ENCODE measurements around the gene DNASE1L1.
"Not testable (repeated sequence)": the region's sequence is repeated elsewhere in the genome, so short reads cannot be mapped to it uniquely, and the experiment has no call there.

The DNASE1L1 gene

GRCh38 chrX:154403858-154404257 is 5.2 kb downstream of the DNASE1L1 start:
- DNase-seq (ENCODE audit: low spot score): no peak

DNA sequence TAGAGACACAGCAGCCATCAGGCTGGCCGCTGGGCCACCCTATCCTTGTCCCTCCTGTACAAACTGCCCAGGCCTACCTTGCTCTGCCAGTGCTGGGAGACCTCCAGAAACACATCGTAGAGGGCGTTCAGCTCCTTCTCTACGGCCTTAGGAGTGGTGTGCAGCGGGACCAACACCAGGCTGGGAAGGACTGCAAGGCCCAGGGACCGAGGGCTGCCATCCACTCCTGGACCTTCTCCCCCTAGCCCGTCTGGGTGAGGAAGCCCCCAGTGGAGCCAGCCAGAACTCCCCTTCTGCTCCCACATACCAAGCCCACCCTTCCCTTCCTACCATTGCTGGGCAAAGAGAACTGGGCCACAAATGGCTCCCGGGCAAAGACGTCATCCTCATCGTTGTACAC is 5.9 kb downstream of the DNASE1L1 start:
- no peak for DNase-seq (ENCODE audit: low spot score)

DNA sequence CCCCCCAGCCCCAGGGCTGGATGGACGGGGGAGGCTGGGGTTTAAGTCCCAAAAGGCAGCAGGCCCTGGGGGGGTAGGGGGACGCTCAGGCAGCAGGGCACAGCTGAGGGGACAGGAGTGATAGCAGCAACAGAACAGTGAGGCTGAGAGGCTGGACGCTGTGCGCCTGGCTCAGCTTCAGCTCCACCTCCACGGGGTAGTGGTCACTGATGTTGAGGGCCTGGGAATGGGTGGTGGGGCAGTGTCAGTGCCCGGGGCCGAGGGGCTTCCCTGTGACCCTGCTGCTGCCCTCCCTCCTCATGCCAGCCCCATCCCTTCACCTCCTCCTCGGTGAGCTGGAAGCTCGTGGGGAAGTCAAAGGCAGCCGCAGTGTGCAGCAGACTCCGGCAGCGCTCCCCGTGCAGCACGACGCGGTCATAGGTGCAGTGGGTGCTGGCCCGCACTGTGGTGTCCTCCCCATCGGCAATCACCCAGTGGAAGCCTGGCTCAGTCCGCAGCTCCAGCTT is 6.4 kb downstream of the DNASE1L1 start:
- no peak for DNase-seq (ENCODE audit: low spot score)

- no peak for DNase-seq (ENCODE audit: low spot score)
Observed at GRCh38 chrX:154401918-154402621, 7.0 kb downstream of the DNASE1L1 start.

DNA sequence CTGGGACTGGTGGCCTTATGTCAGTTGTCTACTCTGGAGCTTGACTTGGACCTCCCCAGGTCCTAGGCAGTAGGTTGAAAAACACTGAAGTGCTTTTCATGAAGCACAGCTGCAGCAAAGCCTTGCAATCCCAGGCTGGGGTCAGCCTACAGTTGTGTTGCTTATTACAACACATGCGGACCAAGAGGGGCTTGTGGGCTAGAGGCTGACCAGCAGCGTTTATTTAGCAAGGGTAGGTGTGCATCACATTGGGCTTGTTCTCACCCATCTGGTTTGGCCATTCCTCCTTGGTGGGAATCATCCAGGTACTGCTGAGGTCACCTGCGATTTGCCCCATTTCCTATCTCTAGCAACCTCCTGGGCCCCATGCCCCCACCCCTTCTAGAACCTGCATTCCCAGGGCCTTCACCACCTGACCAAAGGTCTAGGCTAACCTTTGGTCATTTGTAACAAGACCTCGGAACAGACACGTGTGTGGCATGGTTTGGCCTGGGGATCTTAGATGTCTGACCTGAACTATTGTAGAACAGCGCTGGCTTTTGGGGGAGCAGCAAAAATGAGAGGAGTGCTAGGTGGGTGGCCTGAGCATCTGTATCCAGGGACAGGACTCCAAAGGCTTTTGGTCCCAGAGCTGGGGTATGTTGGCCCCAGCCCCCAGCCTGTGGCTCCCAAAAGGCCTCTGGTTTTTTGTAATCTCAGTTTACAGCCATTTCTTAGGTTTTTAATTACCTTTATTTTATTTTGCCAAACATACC is 7.8 kb downstream of the DNASE1L1 start:
- no peak for DNase-seq (ENCODE audit: low spot score)

- not testable (repeated sequence) for DNase-seq (ENCODE audit: low spot score)
Observed at GRCh38 chrX:154400369-154400817, 8.7 kb downstream of the DNASE1L1 start.

DNA sequence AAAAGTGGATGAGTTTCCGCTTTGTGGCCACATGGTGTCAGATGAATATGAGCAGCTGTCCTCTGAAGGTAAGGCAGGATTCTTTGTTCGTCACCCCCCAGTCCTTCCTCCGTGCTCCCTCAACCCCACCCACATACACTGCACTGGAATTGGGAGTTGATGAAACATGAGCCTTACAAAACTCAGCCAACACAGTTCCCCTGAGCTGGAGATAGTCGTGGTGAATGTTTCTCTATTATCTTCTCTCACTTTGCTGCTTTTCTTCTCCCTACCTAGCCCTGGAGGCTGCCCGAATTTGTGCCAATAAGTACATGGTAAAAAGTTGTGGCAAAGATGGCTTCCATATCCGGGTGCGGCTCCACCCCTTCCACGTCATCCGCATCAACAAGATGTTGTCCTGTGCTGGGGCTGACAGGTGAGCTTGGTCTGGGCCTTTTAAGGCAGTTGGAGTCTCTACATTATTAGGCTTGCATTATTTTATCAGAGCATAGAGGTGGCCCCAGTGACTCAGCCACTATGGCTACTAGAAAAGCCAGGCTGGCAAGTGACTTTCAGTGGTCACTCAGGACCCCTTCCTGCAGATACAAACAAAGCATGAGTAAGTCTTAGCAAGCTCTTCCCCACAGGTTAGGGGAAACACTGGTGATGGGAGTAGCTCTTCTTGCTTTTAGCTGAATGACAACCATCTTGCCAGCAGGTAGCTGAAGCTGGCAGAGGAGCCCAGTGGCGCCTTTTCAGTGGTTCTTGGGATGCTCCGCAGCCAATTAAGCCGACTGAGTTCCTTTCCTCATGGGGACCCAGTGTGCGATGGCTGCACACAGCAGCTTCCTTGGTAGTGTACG is 9.3 kb downstream of the DNASE1L1 start:
- no peak for DNase-seq (ENCODE audit: low spot score)

DNA sequence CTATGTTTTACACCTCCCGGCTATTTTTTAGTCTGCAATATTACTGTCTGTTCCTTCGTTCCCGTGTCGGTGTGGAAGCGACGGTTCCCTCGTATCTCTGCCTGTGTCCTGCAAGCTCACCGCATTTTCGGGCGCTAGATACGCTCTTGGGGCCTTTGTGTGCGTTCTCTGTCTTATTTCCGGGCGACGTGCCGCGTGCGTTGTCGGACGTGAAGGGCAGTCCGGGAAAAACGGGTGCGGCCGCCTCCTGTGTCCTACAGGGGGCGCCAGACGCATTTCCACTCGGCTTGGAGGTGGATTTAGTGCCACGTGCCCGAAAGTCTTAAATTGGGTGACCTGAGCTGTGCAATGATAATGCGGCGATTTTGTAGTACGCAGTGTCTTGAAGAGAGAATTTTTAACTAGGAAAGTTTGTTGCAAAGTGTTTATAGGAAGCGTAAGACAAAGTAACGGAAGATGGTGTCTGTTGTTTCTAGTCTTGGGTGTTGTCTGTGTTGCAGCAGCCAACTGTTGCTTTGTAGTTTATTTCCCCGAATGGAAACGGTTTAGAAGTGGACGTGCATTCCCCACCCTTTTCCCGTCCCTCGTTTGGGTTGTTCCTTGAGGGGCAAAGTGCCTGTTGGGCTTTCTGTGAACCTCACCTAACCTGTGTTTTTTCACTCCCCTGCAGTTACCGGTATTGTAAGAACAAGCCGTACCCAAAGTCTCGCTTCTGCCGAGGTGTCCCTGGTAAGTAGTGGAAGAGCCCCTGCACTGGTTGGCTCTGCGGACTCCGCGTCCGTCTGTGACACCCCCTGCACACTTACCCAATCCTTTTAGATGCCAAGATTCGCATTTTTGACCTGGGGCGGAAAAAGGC is 10.2 kb downstream of the DNASE1L1 start:
- peak; percentile 79 for DNase-seq (ENCODE audit: low spot score)

- peak; percentile 96 for DNase-seq (ENCODE audit: low spot score)
Observed at GRCh38 chrX:154397888-154398667, 11.0 kb downstream of the DNASE1L1 start, which contains the start of gene RPL10. TSS of gene RPL10 (plus strand) at chrX:154398377. CDS start at chrX:154398520, 143 bp downstream.

DNA sequence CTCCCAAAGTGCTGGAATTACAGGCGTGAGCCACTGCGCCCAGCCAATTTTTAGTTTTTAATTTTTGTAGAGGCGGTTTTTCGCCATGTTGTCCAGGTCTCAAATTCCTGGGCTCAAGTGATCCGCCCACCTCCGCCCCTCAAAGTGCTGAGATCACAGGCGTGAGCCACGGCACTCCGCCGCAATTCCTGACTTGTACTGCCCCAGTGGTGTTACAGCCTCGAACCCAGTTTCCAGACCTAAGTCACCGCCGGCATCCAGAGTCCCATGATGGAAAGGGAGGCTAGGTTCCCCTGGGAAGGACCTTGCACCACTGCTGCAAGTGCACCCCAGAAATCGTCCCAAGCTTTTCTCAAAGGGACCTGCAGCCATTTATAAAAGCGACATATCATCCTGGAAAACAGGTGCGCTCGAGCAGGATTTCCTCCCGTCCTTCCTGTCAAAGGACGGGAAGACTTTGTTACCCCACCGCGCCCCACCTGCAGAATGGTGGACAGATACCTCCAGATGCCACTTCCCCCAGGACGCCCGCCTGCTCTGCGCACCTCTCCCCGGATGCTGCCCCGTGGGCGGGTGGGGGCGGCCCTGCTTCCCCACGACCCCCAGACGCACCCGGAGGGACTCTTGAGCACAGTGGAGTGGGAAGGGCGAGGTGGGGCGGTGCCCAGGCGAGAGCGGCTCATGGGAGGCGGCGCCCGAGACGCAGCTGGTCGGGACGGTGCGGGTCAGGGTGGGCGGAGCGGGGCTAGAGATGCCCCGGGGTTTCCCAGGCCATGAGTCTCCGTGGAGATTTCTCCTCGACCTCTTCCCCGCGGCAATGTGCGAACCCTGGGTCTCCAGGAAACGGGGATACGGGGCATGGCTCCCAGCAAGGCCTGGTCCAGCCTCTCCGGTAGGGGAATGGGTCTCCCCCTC is 11.8 kb downstream of the DNASE1L1 start:
- peak; percentile 78 for DNase-seq (ENCODE audit: low spot score)

GRCh38 chrX:154396363-154396762 is 12.7 kb downstream of the DNASE1L1 start:
- not testable (repeated sequence) for DNase-seq (ENCODE audit: low spot score)

- not testable (repeated sequence) for DNase-seq (ENCODE audit: low spot score)
Observed at GRCh38 chrX:154389812-154390747, 19.0 kb downstream of the DNASE1L1 start.

DNA sequence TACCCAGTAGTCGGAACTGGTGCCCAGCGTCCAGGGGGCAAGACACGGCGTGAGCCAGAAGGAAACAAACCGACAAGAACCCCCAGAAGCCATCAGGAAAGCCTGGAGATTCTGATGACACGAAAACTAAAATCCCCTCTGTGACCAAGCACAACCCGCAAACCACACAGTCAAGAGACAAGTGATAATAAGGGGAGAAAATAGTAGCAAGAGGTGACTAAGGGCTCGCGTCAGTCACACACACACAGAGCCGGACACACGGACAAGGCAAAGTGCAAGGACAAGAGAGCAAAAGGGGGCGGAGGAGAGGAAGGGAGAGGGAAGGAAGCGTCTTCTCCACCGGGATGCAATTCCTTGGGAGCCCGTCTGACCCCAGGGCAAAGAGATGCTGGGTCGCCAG is 20.4 kb downstream of the DNASE1L1 start:
- DNase-seq (ENCODE audit: low spot score): not testable (repeated sequence)

DNA sequence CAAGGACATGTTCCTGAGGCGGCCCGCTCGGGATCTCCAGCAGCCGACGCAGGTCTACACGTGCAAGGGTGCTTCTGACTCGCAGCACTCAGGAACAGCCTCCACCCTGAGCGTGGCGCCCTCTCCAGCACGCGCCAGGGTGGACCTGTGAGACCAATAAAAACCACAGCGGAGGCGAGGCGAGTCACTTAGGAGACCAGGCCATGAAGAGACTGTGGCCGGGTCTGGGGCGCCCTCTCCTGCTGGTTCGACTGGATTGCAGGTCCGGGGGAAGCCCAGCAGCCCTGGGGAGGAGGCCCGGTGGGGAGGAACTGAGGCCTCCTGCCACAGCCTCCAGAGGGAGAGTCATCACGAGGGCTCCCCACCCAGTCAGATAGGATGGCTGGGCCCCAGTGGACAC is 21.0 kb downstream of the DNASE1L1 start:
- DNase-seq (ENCODE audit: low spot score): not testable (repeated sequence)

GRCh38 chrX:154384284-154384892 is 24.7 kb downstream of the DNASE1L1 start:
- no peak for DNase-seq (ENCODE audit: low spot score)

DNA sequence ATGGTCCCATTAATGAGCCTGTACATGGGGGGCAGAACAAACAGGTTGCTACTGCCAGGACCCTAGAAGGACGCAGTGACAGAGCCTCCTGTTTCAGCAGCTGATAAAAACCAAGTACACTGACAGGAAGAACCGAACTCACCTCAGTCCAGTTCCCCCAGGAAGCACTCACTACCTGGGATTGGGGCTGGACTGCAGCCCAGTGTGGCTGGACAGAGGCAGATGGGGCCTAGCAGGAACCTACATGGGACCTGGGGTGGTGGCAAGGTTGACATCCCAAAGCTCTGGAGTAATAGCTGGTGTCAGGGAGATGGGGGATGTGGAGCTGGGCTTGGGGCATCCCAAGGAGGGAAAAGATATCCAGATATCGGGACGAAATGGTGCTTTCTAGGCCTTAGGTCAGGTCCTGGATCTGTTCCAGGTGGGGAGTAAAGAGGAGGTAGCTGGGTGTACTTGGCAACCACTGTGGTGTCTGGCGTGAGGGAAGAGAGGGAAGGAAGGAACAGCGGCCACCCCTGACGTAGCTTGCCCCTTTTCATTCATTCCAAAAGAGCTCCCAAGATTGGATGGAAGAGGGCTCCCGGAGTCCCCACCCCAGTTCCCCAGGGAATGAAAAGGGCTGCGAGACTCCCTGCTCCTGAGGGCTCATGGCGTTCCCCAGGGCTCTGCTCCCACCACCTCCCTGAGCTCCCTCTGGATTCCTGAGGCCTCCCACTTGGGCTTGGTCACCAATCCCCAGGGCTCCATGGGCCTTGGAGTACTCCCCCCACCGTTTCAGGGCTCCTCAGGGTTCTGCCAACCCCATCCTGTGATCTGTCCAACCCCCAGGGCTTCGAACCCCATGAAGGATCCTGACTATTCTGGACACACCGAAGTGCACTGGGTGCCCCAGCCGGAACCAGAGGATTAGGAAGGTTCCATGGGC is 25.4 kb downstream of the DNASE1L1 start:
- no peak for DNase-seq (ENCODE audit: low spot score)

All from SW480 (cell line).